SK-N-SH (cell line): ENCODE data around the gene AGAP1. TPM values are rescaled to one million over a fixed set of nuclear protein-coding genes. Genes with fewer than 3 reads are reported as not detected.

Experiments
- CTCF ChIA-PET: fragments of 300-600, 350-600 bp; formaldehyde crosslinking; extraction: SDS; loops from one replicate; lab custom pipeline; 2021; lab: Yijun Ruan, JAX
- POLR2A ChIA-PET: fragments of 350-600 bp; sonication (Branson Sonifier 250); formaldehyde crosslinking; extraction: SDS; loops from one replicate; lab custom pipeline; 2020; ENCODE audit warnings: antibody characterized with exemption, inconsistent platforms; lab: Yijun Ruan, JAX
- DNase-seq: peaks from one replicate; pipeline ENCODE4 v3.0.0; 2012
- H2AFZ ChIP-seq: fragments of 200-600 bp; sonication (generic); 2 replicates; pipeline ENCODE4 v1.8.1; 2016; ENCODE audit warnings: antibody characterized with exemption, mild to moderate bottlenecking, low read depth
- H3F3A ChIP-seq: fragments of 200-600 bp; sonication (generic); replicated peaks from 2 replicates; pipeline ENCODE3; 2016; ENCODE audit warnings: antibody characterized with exemption, mild to moderate bottlenecking; ENCODE audit not compliant: insufficient read depth
- H3K27ac ChIP-seq, 2 experiments: fragments of 200-500 bp in 1 of 2; fragments of 200-600 bp in 1 of 2; sonication (Bioruptor generic) in 1 of 2; sonication (generic), shearing (Covaris generic) in 1 of 2; 2 replicates each; pipeline versions ENCODE4 v1.5.1 to v1.6.1; 2014 to 2016; ENCODE audit warnings: low read depth in 2 of 2, inconsistent platforms in 1 of 2, low read length in 1 of 2, mild to moderate bottlenecking in 1 of 2, mixed read lengths in 1 of 2
- H3K27me3 ChIP-seq: fragments of 200-600 bp; sonication (generic), shearing (Covaris generic); 2 replicates; pipeline ENCODE4 v1.6.1; 2016; ENCODE audit warnings: mixed run types; ENCODE audit not compliant: insufficient read depth
- H3K36me3 ChIP-seq, 2 experiments: fragments of 200-500 bp in 1 of 2; fragments of 200-600 bp in 1 of 2; sonication (Bioruptor generic) in 1 of 2; sonication (generic) in 1 of 2; replicated peaks in 1 of 2; 2 replicates each; pipeline versions ENCODE3 to v1.5.1; 2014 to 2016; ENCODE audit warnings: low read length in 1 of 2, mild to moderate bottlenecking in 1 of 2; ENCODE audit not compliant: insufficient read depth in 2 of 2, control insufficient read depth in 1 of 2
- H3K4me1 ChIP-seq, 2 experiments: fragments of 200-500 bp in 1 of 2; fragments of 200-600 bp in 1 of 2; sonication (Bioruptor generic) in 1 of 2; sonication (generic), shearing (Covaris generic) in 1 of 2; 2 replicates each; pipeline versions ENCODE4 v1.5.1 to v1.6.1; 2014 to 2016; ENCODE audit warnings: low read depth in 1 of 2, low read length in 1 of 2, mixed run types in 1 of 2; ENCODE audit not compliant: insufficient read depth in 2 of 2, control insufficient read depth in 1 of 2
- H3K4me2 ChIP-seq: fragments of 200-600 bp; sonication (generic), shearing (Covaris generic); 2 replicates; pipeline ENCODE4 v1.6.1; 2017; ENCODE audit warnings: mixed run types
- H3K4me3 ChIP-seq, 2 experiments: fragments of 200-500 bp in 1 of 2; fragments of 200-600 bp in 1 of 2; sonication (Bioruptor generic) in 1 of 2; sonication (generic), shearing (Covaris generic) in 1 of 2; 2 replicates each; pipeline versions ENCODE4 v1.5.1 to v1.8.1; 2014 to 2016; ENCODE audit warnings: low read depth in 2 of 2, inconsistent platforms in 1 of 2, low read length in 1 of 2, mild to moderate bottlenecking in 1 of 2, mixed read lengths in 1 of 2, moderate library complexity in 1 of 2
- H3K79me2 ChIP-seq: fragments of 200-600 bp; sonication (generic); 2 replicates; pipeline ENCODE4 v1.8.1; 2017; ENCODE audit warnings: mild to moderate bottlenecking; ENCODE audit not compliant: insufficient read depth
- H3K9ac ChIP-seq: fragments of 200-600 bp; sonication (generic); 2 replicates; pipeline ENCODE4 v1.6.1; 2017; ENCODE audit warnings: mixed run types
- H3K9me2 ChIP-seq: fragments of 200-600 bp; sonication (generic); 2 replicates; pipeline ENCODE4 v1.6.1; 2017; ENCODE audit warnings: mixed run types
- H3K9me3 ChIP-seq: fragments of 200-600 bp; sonication (generic); 2 replicates; pipeline ENCODE4 v1.6.1; 2017; ENCODE audit warnings: mixed run types, mild to moderate bottlenecking, moderate library complexity
- H4K20me1 ChIP-seq: fragments of 200-600 bp; sonication (generic); 2 replicates; pipeline ENCODE4 v1.6.1; 2017; ENCODE audit warnings: mild to moderate bottlenecking, mixed run types; ENCODE audit not compliant: insufficient read depth
- CHD2 ChIP-seq: fragments of 150-350 bp; IDR thresholded peaks from 2 replicates; pipeline ENCODE4 v1.6.1; 2018; ENCODE audit warnings: low read length; ENCODE audit not compliant: partially characterized antibody
- ELF1 ChIP-seq: IDR thresholded peaks from 2 replicates; pipeline ENCODE4 v1.4.0; 2012
- EZH2phosphoT487 ChIP-seq: fragments of 200-600 bp; sonication (generic); IDR thresholded peaks from 2 replicates; pipeline ENCODE4 v1.6.1; 2017; ENCODE audit warnings: low read depth, mixed run types, mild to moderate bottlenecking, antibody characterized with exemption, moderate library complexity, borderline replicate concordance
- FOXJ3 ChIP-seq: sonication (generic); formaldehyde crosslinking; IDR thresholded peaks from 2 replicates; pipeline ENCODE4 v1.5.1; 2020; ENCODE audit warnings: mild to moderate bottlenecking, missing genetic modification reagents
- GABPA ChIP-seq: IDR thresholded peaks from 2 replicates; pipeline ENCODE4 v1.4.0; 2012; ENCODE audit warnings: low read depth, mild to moderate bottlenecking
- IRF3 ChIP-seq: fragments of 150-350 bp; IDR thresholded peaks from 2 replicates; pipeline ENCODE4 v1.6.1; 2016; ENCODE audit warnings: mild to moderate bottlenecking, low read depth, low read length
- MEF2A ChIP-seq: IDR thresholded peaks from 2 replicates; pipeline ENCODE4 v1.4.0; 2012; ENCODE audit warnings: low read depth, borderline replicate concordance
- NFIC ChIP-seq: IDR thresholded peaks from 2 replicates; pipeline ENCODE4 v1.4.0; 2012; ENCODE audit warnings: borderline replicate concordance
- NRF1 ChIP-seq: IDR thresholded peaks from 2 replicates; pipeline ENCODE4 v1.6.1; 2012; ENCODE audit warnings: low read depth, mild to moderate bottlenecking, low read length
- POLR2AphosphoS5 ChIP-seq: IDR thresholded peaks from 2 replicates; pipeline ENCODE4 v1.6.1; 2012; ENCODE audit warnings: low read depth, low read length
- RCOR1 ChIP-seq: fragments of 150-350 bp; IDR thresholded peaks from 2 replicates; pipeline ENCODE4 v1.6.1; 2017; ENCODE audit warnings: antibody characterized with exemption, low read length
- RFX5 ChIP-seq: IDR thresholded peaks from 2 replicates; pipeline ENCODE4 v1.6.1; 2012; ENCODE audit warnings: mild to moderate bottlenecking, improper control_type of control experiment, low read length
- RXRA ChIP-seq: IDR thresholded peaks from 2 replicates; pipeline ENCODE4 v1.4.0; 2012; ENCODE audit warnings: low read depth, mild to moderate bottlenecking, borderline replicate concordance
- SIN3A ChIP-seq: IDR thresholded peaks from 2 replicates; pipeline ENCODE4 v1.6.1; 2012; ENCODE audit warnings: low read depth, mild to moderate bottlenecking, low read length, moderate library complexity, borderline replicate concordance
- SMC3 ChIP-seq: IDR thresholded peaks from 2 replicates; pipeline ENCODE4 v1.6.1; 2012; ENCODE audit warnings: low read depth, low read length, improper control_type of control experiment
- TAF1 ChIP-seq: IDR thresholded peaks from 2 replicates; pipeline ENCODE4 v1.6.1; 2012; ENCODE audit warnings: low read depth, mild to moderate bottlenecking, low read length, moderate library complexity, borderline replicate concordance
- TCF12 ChIP-seq: IDR thresholded peaks from 2 replicates; pipeline ENCODE4 v1.4.0; 2012
- YY1 ChIP-seq: IDR thresholded peaks from 2 replicates; pipeline ENCODE4 v1.4.0; 2012; ENCODE audit warnings: low read depth, mild to moderate bottlenecking
- ZBTB33 ChIP-seq: IDR thresholded peaks from 2 replicates; pipeline ENCODE4 v1.4.0; 2012; ENCODE audit warnings: low read depth, borderline replicate concordance
- WGBS: methylation state at CpG from one replicate; pipeline ENCODE4 v1.1.6; 2017; ENCODE audit warnings: low lambda C conversion rate; 5-methylcytosine and 5-hydroxymethylcytosine counted together
- polyA plus RNA-seq, 3 experiments: library from polyadenylated mRNA; depleted of rRNA; stranded (reverse); fragments of >200 nt; gene quantifications; 2 replicates each; pipeline ENCODE4 v1.2.3, GENCODE V29; 2012
- TF ChIP-seq, protein P1 (sequence below): IDR thresholded peaks from 2 replicates; pipeline ENCODE4; 2012
- TF ChIP-seq, protein P2 (sequence below): IDR thresholded peaks from 2 replicates; pipeline ENCODE4 v1.4.0; 2012; ENCODE audit warnings: low read depth

The AGAP1 gene
- polyA plus RNA-seq, 1 of the 3 experiments (the other 2 are of a cell fraction) = 8.8 TPM

DNA sequence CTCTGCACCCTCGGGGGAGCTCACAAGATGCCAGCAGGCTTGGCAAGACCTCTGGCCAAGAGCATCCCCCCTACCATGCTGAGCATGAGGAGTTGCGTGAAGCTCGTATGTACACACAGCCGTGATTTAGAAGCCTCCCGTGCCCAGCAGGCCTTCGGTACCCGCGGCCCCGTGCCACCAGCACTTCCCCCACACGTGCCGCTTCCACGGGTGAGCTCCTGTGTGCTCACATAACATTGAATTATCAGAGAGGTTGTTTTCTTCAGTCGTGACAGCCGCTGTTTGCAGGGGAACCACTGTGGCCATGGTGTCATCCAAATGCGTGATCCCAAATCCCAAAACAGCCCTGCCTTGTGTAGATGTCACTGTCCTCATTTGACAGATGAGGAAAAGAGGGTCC is 621.1 kb downstream of the AGAP1 start:
- H3K9me3 ChIP-seq = no peaks in the 10 kb centered on the region
- no peaks in the 10 kb centered on the region for H3K4me1 ChIP-seq
- H3K9me2 ChIP-seq = no peaks in the 10 kb centered on the region
- H3K4me3 ChIP-seq = no peak overlapping the region
- H3F3A ChIP-seq = no peaks in the 10 kb centered on the region
- 93% methylated on average over 15 of the region's 15 CpGs for WGBS
- ChIA-PET CTCF (interaction anchor here (0.8 kb wide), 1 partner anchor 22 kb away, joined by 3 read pairs; no protein-coding TSS in a partner anchor), POLR2A (no interaction called here)
- H3K27ac ChIP-seq = no peak overlapping the region
- no peak for TF ChIP-seq EZH2phosphoT487
- no peak for TF ChIP-seq TAF1
- TF ChIP-seq SMC3 = no peak
- no peak for TF ChIP-seq FOXJ3 (CRISPR knock-in tag)
- TF ChIP-seq YY1 = no peak
- TF ChIP-seq RCOR1 = no peak
- no peak for TF ChIP-seq IRF3
- TF ChIP-seq, protein P1, sequence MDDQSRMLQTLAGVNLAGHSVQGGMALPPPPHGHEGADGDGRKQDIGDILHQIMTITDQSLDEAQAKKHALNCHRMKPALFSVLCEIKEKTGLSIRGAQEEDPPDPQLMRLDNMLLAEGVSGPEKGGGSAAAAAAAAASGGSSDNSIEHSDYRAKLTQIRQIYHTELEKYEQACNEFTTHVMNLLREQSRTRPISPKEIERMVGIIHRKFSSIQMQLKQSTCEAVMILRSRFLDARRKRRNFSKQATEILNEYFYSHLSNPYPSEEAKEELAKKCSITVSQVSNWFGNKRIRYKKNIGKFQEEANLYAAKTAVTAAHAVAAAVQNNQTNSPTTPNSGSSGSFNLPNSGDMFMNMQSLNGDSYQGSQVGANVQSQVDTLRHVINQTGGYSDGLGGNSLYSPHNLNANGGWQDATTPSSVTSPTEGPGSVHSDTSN = no peak
- TF ChIP-seq ZBTB33 = no peak
- TF ChIP-seq CHD2 = no peak
- no peaks in the 10 kb centered on the region for H4K20me1 ChIP-seq
- no peaks in the 10 kb centered on the region for H3K36me3 ChIP-seq
- H3K9ac ChIP-seq = no peak overlapping the region
- H2AFZ ChIP-seq = no peak overlapping the region
- no peaks in the 10 kb centered on the region for H3K79me2 ChIP-seq
- H3K4me2 ChIP-seq = no peak overlapping the region
- no peak for DNase-seq
- H3K27me3 ChIP-seq = no peaks in the 10 kb centered on the region

DNA sequence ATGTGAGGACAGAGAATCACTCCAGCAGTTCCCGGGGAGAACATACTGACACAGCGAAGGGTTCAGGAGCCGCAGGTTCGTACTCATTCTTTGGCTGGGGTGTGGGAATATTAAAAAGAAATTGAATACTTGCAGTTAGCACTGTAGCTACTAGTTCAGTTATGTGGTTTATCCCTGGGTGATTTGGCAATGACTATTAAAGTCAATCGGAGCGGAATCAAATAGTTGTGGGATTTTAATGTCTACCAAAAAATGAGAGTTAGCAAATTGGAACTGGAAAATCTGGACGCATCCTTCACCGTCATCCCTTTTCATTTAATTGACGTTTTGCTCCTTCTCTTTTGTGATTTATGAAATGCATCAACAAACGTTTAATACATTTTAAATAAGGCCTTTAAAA is 623.6 kb downstream of the AGAP1 start:
- H3K4me3 ChIP-seq = no peak overlapping the region
- no peaks in the 10 kb centered on the region for H3F3A ChIP-seq
- H3K4me1 ChIP-seq = no peaks in the 10 kb centered on the region
- H3K27me3 ChIP-seq = no peaks in the 10 kb centered on the region
- no peak overlapping the region for H3K27ac ChIP-seq
- no peak overlapping the region for H3K4me2 ChIP-seq
- no peak overlapping the region for H2AFZ ChIP-seq
- no peaks in the 10 kb centered on the region for H3K9me3 ChIP-seq
- H3K9ac ChIP-seq = no peak overlapping the region
- ChIA-PET CTCF (no interaction called here), POLR2A (no interaction called here)
- 88% methylated on average over 10 of the region's 10 CpGs for WGBS
- no peaks in the 10 kb centered on the region for H3K36me3 ChIP-seq
- H4K20me1 ChIP-seq = no peaks in the 10 kb centered on the region
- H3K9me2 ChIP-seq = no peaks in the 10 kb centered on the region
- H3K79me2 ChIP-seq = no peaks in the 10 kb centered on the region
- no peak for DNase-seq
- TF ChIP-seq RXRA (no peak), POLR2AphosphoS5 (no peak), GABPA (no peak), ELF1 (no peak), FOXJ3 (CRISPR knock-in tag) (no peak), IRF3 (no peak), NRF1 (no peak), TCF12 (no peak), ZBTB33 (no peak), RFX5 (no peak), SMC3 (no peak), YY1 (no peak), CHD2 (no peak), NFIC (no peak), MEF2A (no peak), SIN3A (no peak)
- TF ChIP-seq, protein P2, sequence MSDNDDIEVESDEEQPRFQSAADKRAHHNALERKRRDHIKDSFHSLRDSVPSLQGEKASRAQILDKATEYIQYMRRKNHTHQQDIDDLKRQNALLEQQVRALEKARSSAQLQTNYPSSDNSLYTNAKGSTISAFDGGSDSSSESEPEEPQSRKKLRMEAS = no peak
